Measurements from ENCODE around the gene S100A7A.

DNA sequence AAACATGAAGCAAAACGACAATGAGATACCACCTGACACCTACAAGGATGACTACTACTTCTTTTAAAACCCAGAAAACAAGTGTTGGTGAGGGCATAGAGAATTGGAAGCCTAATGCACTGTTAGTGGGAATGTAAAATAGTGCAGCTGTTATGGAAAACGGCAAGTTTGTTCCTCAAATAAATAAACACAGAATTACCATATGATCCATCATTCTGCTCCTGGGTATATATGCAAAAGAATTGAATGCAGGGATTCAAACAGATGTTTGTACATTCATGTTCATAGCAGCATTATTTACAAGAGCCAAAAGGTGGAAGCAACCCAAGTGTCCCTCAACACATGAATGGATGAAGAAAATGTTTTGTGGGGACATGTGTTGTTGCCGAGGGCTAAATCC is 24.1 kb upstream of the S100A7A start:
- TF ChIP-seq CTCF (IDR thresholded peaks at IDR 0.05) (no peak), POLR2A (IDR thresholded peaks at IDR 0.05) (no peak)

Data from body of pancreas (tissue), 4 donors.